ENCODE results near the gene CXCL16. TPM values are rescaled to one million over a fixed set of nuclear protein-coding genes. Genes with fewer than 3 reads are reported as not detected.

The CXCL16 gene
- total RNA-seq, 1 experiment from 2014 or later = 4.5 TPM

- DNase-seq = no peak
- Histone ChIP-seq H3K9ac (ENCODE audit: extremely low read depth, insufficient read length, low read length) (no peak overlapping the region), H4K5ac (ENCODE audit: insufficient read length, low read depth, low read length) (no peak overlapping the region), H3T11ph (ENCODE audit: low read length) (no peak overlapping the region), H2BK20ac (ENCODE audit: low read depth, low read length, poor library complexity, severe bottlenecking) (no peak overlapping the region), H3K79me2 (ENCODE audit: insufficient read depth, low read length) (no peaks in the 10 kb centered on the region), H3K79me1 (ENCODE audit: insufficient read depth, low read depth, low read length, poor library complexity, severe bottlenecking) (no peaks in the 10 kb centered on the region), H4K91ac (ENCODE audit: insufficient read length, low read depth, low read length) (no peak overlapping the region), H3K14ac (ENCODE audit: insufficient read depth, low read length) (no peak overlapping the region; the same call in 1 of the 2 replicates), H4K20me1 (ENCODE audit: control insufficient read depth, insufficient read depth, insufficient read length) (peaks cover 3% of the 10 kb centered on the region), H2AK5ac (ENCODE audit: insufficient read length, low read length) (no peak overlapping the region), H2BK15ac (ENCODE audit: low read depth, low read length) (no peak overlapping the region), H2BK120ac (ENCODE audit: low read depth, low read length, poor library complexity, severe bottlenecking) (no peak overlapping the region), H3K23me2 (ENCODE audit: insufficient read length, low read depth, low read length, poor library complexity, severe bottlenecking) (peaks cover 17% of the 10 kb centered on the region), H3K4me2 (ENCODE audit: insufficient read depth, insufficient read length, low read length) (peak overlapping the region; percentile 47), H3K23ac (ENCODE audit: insufficient read length, low read depth, low read length) (no peak overlapping the region), H3K4me1 (ENCODE audit: insufficient read depth, low read length) (peaks cover 2% of the 10 kb centered on the region; the same call in 1 of the 2 replicates), H3K9me3 (ENCODE audit: control insufficient read depth, low read depth, low read length) (no peaks in the 10 kb centered on the region), H2BK12ac (ENCODE audit: insufficient read length, low read depth, low read length) (no peak overlapping the region), H2BK5ac (ENCODE audit: insufficient read length, low read length) (no peak overlapping the region), H2AFZ (ENCODE audit: low read length) (no peak overlapping the region), H3K18ac (ENCODE audit: insufficient read length, low read depth, low read length) (no peak overlapping the region), H3K27ac (ENCODE audit: insufficient read length, low read depth, low read length) (no peak overlapping the region), H3K56ac (ENCODE audit: insufficient read length, low read depth, low read length) (no peak overlapping the region), H4K8ac (replicated peaks; ENCODE audit: insufficient read length, low read depth, low read length) (no peak overlapping the region), H3K27me3 (ENCODE audit: insufficient read depth, low read length) (peaks cover 51% of the 10 kb centered on the region), H3K4ac (ENCODE audit: low read depth, low read length) (no peak overlapping the region)
- H3K27ac Mint-ChIP-seq = no peak overlapping the region
- no peak for TF ChIP-seq CTCF (conservative IDR thresholded peaks at IDR 0.05)
- H3K27me3 Mint-ChIP-seq (ENCODE audit: low read depth) = peaks cover 87% of the 10 kb centered on the region
- H3K9me3 Mint-ChIP-seq = no peaks in the 10 kb centered on the region; a peak in 1 of 5 replicates
- peak overlapping the region; percentile 70 to 87 for H3K4me3 Mint-ChIP-seq
- WGBS (ENCODE audit: extremely low coverage, insufficient read length, low lambda C conversion rate) = no CpG with 5 or more reads among the region's 14 CpGs
- H3K36me3 Mint-ChIP-seq (ENCODE audit: insufficient read depth in 1 of 3, low read depth in 3 of 3) = no peaks in the 10 kb centered on the region; a peak in 1 of 7 replicates
- H3K4me1 Mint-ChIP-seq = peaks cover 27 to 35% of the 10 kb centered on the region in 2 experiments
Observed at GRCh38 chr17:4788159-4788806, 48.6 kb upstream of the CXCL16 start.

All from H9 (cell line).